GM23338 (cell line): ENCODE data around the gene MRPL44.

Experiments
- CREB1 ChIP-seq: fragments of 250-450 bp; sonication (Bioruptor Pico); IDR thresholded peaks from 2 replicates; pipeline ENCODE4 v1.5.0; 2020; ENCODE audit warnings: low read depth, mild to moderate bottlenecking, moderate library complexity
- EZH2 ChIP-seq: fragments of 200-600 bp; sonication (generic); IDR thresholded peaks from one replicate; pipeline ENCODE4 v1.8.0; 2017; ENCODE audit warnings: antibody characterized with exemption, mild to moderate bottlenecking, low read depth; ENCODE audit not compliant: unreplicated experiment
- EZH2phosphoT487 ChIP-seq: fragments of 200-600 bp; sonication (generic); IDR thresholded peaks from one replicate; pipeline ENCODE4 v1.8.1; 2018; ENCODE audit warnings: antibody characterized with exemption; ENCODE audit not compliant: unreplicated experiment
- JUNB ChIP-seq: IDR thresholded peaks from one replicate; pipeline ENCODE4 v1.6.1; 2016; ENCODE audit warnings: antibody characterized with exemption; ENCODE audit not compliant: unreplicated experiment
- NANOG ChIP-seq: IDR thresholded peaks from 2 replicates; pipeline ENCODE4 v1.6.1; 2016; ENCODE audit warnings: antibody characterized with exemption, borderline replicate concordance
- POLR2AphosphoS5 ChIP-seq: IDR thresholded peaks from 2 replicates; pipeline ENCODE4 v1.6.1; 2016; ENCODE audit warnings: antibody characterized with exemption, low read depth
- STAT1 ChIP-seq: IDR thresholded peaks from one replicate; pipeline ENCODE4 v1.6.1; 2016; ENCODE audit warnings: antibody characterized with exemption; ENCODE audit not compliant: unreplicated experiment
- ZNF114 ChIP-seq: fragments of 250-450 bp; sonication (Bioruptor Pico); IDR thresholded peaks from 2 replicates; pipeline ENCODE4 v1.5.0; 2020; ENCODE audit warnings: mild to moderate bottlenecking, moderate library complexity
- ZNF331 ChIP-seq: fragments of 250-450 bp; sonication (Bioruptor Pico); IDR thresholded peaks from 2 replicates; pipeline ENCODE4 v1.5.0; 2020; ENCODE audit warnings: low read depth, mild to moderate bottlenecking, moderate library complexity
- TF ChIP-seq, protein P1 (sequence below): IDR thresholded peaks from one replicate; pipeline ENCODE4 v1.6.1; 2018; ENCODE audit warnings: antibody characterized with exemption; ENCODE audit not compliant: unreplicated experiment
- TF ChIP-seq, protein P2 (sequence below), 2 experiments: fragments of 200-600 bp in 1 of 2; sonication (generic) in 1 of 2; conservative IDR thresholded peaks; 2 replicates each; pipeline versions ENCODE4 v1.5.1 to v1.6.1; 2016 to 2017; ENCODE audit warnings: antibody characterized with exemption in 2 of 2, low read depth in 2 of 2, mild to moderate bottlenecking in 2 of 2, moderate library complexity in 1 of 2
- TF ChIP-seq, protein P3 (sequence below): IDR thresholded peaks from 2 replicates; pipeline ENCODE4 v1.6.1; 2016; ENCODE audit warnings: antibody characterized with exemption
- TF ChIP-seq, protein P4 (sequence below): fragments of 250-450 bp; sonication (Bioruptor Pico); IDR thresholded peaks from 2 replicates; pipeline ENCODE4 v1.5.0; 2020; ENCODE audit warnings: mild to moderate bottlenecking, moderate library complexity

DNA sequence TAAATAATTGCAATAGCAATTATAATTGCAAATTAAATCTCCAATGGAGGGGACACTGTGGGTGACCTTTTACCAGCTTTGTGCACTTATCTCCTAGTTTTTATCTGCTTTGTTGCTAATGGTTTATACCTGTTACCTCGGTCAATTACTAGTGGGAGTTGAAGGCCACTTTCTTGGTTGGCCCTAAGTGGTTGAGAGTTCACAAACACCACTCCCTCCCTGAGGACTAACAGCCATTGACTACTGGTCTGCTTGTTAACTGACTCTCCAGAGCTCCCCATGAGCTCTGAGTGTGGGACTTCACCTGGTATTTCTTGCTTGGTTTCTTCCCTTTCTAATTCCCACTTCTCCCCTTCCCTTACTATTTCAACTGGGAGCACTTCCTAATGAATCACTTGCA is 54.6 kb downstream of the MRPL44 start:
- no peak for TF ChIP-seq JUNB
- TF ChIP-seq, protein P1, sequence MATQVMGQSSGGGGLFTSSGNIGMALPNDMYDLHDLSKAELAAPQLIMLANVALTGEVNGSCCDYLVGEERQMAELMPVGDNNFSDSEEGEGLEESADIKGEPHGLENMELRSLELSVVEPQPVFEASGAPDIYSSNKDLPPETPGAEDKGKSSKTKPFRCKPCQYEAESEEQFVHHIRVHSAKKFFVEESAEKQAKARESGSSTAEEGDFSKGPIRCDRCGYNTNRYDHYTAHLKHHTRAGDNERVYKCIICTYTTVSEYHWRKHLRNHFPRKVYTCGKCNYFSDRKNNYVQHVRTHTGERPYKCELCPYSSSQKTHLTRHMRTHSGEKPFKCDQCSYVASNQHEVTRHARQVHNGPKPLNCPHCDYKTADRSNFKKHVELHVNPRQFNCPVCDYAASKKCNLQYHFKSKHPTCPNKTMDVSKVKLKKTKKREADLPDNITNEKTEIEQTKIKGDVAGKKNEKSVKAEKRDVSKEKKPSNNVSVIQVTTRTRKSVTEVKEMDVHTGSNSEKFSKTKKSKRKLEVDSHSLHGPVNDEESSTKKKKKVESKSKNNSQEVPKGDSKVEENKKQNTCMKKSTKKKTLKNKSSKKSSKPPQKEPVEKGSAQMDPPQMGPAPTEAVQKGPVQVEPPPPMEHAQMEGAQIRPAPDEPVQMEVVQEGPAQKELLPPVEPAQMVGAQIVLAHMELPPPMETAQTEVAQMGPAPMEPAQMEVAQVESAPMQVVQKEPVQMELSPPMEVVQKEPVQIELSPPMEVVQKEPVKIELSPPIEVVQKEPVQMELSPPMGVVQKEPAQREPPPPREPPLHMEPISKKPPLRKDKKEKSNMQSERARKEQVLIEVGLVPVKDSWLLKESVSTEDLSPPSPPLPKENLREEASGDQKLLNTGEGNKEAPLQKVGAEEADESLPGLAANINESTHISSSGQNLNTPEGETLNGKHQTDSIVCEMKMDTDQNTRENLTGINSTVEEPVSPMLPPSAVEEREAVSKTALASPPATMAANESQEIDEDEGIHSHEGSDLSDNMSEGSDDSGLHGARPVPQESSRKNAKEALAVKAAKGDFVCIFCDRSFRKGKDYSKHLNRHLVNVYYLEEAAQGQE, result no peak
- TF ChIP-seq, protein P2, sequence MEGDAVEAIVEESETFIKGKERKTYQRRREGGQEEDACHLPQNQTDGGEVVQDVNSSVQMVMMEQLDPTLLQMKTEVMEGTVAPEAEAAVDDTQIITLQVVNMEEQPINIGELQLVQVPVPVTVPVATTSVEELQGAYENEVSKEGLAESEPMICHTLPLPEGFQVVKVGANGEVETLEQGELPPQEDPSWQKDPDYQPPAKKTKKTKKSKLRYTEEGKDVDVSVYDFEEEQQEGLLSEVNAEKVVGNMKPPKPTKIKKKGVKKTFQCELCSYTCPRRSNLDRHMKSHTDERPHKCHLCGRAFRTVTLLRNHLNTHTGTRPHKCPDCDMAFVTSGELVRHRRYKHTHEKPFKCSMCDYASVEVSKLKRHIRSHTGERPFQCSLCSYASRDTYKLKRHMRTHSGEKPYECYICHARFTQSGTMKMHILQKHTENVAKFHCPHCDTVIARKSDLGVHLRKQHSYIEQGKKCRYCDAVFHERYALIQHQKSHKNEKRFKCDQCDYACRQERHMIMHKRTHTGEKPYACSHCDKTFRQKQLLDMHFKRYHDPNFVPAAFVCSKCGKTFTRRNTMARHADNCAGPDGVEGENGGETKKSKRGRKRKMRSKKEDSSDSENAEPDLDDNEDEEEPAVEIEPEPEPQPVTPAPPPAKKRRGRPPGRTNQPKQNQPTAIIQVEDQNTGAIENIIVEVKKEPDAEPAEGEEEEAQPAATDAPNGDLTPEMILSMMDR (conservative IDR thresholded peaks at IDR 0.05; ENCODE audit: low read depth in 2 of 2), result no peak
- TF ChIP-seq EZH2, result no peak
- no peak for TF ChIP-seq POLR2AphosphoS5
- no peak for TF ChIP-seq NANOG
- no peak for TF ChIP-seq EZH2phosphoT487
- no peak for TF ChIP-seq ZNF331 (CRISPR knock-in tag)
- TF ChIP-seq, protein P3, sequence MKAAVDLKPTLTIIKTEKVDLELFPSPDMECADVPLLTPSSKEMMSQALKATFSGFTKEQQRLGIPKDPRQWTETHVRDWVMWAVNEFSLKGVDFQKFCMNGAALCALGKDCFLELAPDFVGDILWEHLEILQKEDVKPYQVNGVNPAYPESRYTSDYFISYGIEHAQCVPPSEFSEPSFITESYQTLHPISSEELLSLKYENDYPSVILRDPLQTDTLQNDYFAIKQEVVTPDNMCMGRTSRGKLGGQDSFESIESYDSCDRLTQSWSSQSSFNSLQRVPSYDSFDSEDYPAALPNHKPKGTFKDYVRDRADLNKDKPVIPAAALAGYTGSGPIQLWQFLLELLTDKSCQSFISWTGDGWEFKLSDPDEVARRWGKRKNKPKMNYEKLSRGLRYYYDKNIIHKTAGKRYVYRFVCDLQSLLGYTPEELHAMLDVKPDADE, result no peak
- no peak for TF ChIP-seq CREB1 (CRISPR knock-in tag)
- no peak for TF ChIP-seq STAT1
- TF ChIP-seq ZNF114 (CRISPR knock-in tag), result no peak
- TF ChIP-seq, protein P4, sequence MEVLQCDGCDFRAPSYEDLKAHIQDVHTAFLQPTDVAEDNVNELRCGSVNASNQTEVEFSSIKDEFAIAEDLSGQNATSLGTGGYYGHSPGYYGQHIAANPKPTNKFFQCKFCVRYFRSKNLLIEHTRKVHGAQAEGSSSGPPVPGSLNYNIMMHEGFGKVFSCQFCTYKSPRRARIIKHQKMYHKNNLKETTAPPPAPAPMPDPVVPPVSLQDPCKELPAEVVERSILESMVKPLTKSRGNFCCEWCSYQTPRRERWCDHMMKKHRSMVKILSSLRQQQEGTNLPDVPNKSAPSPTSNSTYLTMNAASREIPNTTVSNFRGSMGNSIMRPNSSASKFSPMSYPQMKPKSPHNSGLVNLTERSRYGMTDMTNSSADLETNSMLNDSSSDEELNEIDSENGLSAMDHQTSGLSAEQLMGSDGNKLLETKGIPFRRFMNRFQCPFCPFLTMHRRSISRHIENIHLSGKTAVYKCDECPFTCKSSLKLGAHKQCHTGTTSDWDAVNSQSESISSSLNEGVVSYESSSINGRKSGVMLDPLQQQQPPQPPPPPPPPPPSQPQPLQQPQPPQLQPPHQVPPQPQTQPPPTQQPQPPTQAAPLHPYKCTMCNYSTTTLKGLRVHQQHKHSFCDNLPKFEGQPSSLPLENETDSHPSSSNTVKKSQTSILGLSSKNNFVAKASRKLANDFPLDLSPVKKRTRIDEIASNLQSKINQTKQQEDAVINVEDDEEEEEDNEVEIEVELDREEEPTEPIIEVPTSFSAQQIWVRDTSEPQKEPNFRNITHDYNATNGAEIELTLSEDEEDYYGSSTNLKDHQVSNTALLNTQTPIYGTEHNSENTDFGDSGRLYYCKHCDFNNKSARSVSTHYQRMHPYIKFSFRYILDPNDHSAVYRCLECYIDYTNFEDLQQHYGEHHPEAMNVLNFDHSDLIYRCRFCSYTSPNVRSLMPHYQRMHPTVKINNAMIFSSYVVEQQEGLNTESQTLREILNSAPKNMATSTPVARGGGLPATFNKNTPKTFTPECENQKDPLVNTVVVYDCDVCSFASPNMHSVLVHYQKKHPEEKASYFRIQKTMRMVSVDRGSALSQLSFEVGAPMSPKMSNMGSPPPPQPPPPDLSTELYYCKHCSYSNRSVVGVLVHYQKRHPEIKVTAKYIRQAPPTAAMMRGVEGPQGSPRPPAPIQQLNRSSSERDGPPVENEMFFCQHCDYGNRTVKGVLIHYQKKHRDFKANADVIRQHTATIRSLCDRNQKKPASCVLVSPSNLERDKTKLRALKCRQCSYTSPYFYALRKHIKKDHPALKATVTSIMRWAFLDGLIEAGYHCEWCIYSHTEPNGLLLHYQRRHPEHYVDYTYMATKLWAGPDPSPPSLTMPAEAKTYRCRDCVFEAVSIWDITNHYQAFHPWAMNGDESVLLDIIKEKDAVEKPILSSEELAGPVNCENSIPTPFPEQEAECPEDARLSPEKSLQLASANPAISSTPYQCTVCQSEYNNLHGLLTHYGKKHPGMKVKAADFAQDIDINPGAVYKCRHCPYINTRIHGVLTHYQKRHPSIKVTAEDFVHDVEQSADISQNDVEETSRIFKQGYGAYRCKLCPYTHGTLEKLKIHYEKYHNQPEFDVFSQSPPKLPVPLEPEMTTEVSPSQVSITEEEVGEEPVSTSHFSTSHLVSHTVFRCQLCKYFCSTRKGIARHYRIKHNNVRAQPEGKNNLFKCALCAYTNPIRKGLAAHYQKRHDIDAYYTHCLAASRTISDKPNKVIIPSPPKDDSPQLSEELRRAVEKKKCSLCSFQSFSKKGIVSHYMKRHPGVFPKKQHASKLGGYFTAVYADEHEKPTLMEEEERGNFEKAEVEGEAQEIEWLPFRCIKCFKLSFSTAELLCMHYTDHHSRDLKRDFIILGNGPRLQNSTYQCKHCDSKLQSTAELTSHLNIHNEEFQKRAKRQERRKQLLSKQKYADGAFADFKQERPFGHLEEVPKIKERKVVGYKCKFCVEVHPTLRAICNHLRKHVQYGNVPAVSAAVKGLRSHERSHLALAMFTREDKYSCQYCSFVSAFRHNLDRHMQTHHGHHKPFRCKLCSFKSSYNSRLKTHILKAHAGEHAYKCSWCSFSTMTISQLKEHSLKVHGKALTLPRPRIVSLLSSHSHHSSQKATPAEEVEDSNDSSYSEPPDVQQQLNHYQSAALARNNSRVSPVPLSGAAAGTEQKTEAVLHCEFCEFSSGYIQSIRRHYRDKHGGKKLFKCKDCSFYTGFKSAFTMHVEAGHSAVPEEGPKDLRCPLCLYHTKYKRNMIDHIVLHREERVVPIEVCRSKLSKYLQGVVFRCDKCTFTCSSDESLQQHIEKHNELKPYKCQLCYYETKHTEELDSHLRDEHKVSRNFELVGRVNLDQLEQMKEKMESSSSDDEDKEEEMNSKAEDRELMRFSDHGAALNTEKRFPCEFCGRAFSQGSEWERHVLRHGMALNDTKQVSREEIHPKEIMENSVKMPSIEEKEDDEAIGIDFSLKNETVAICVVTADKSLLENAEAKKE (CRISPR knock-in tag), result no peak
